ENCODE data around the gene HES5.

DNA sequence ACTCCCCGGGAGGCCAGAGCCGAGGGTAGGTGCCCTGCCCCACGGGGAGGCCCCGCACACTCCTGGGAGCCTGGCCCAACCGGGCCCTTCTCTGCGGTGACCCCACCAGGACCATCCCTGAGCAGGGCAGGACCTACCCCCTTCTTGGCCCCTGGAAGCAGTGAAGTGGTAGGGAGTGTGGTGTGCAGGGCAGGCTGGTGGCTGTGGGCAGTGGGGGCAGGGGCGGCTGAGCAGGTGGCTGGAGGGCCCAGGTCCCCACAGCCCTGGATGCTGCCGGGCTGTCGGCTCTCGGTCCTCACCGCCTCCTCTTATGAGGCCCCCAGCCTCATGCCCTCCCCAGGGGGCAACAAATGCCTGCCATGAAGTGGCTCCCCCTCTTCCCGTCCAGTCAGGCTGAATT, 34.5 kb downstream of the HES5 start:
- TF ChIP-seq, protein P1, sequence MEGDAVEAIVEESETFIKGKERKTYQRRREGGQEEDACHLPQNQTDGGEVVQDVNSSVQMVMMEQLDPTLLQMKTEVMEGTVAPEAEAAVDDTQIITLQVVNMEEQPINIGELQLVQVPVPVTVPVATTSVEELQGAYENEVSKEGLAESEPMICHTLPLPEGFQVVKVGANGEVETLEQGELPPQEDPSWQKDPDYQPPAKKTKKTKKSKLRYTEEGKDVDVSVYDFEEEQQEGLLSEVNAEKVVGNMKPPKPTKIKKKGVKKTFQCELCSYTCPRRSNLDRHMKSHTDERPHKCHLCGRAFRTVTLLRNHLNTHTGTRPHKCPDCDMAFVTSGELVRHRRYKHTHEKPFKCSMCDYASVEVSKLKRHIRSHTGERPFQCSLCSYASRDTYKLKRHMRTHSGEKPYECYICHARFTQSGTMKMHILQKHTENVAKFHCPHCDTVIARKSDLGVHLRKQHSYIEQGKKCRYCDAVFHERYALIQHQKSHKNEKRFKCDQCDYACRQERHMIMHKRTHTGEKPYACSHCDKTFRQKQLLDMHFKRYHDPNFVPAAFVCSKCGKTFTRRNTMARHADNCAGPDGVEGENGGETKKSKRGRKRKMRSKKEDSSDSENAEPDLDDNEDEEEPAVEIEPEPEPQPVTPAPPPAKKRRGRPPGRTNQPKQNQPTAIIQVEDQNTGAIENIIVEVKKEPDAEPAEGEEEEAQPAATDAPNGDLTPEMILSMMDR (IDR thresholded peaks at IDR 0.05), result no peak
- TF ChIP-seq POLR2A (IDR thresholded peaks at IDR 0.05), result no peak
